CD14-positive monocyte (primary cell): ENCODE measurements around the gene SCARB1. TPM values are rescaled to one million over a fixed set of nuclear protein-coding genes. Genes with fewer than 3 reads are reported as not detected.

Source experiments
- DNase-seq, 3 donors: peaks; one replicate each; pipeline ENCODE4 v3.0.0-alpha.2; 2011 to 2022
- H2AFZ ChIP-seq: 2 replicates; pipeline ENCODE4 v1.6.0; 2012; ENCODE audit warnings: mild to moderate bottlenecking, low read depth, low read length, inconsistent platforms; ENCODE audit not compliant: insufficient read depth, poor library complexity, severe bottlenecking
- H3K27ac ChIP-seq, 2 donors: 1 replicate in 1 of 2; 2 replicates in 1 of 2; pipeline ENCODE4 v1.5.1; 2012 to 2013; ENCODE audit warnings: low read length in 2 of 2, control low read depth in 1 of 2, inconsistent platforms in 1 of 2, low read depth in 1 of 2, mild to moderate bottlenecking in 1 of 2
- H3K27me3 ChIP-seq, 2 donors: one replicate each; pipeline versions ENCODE4 v1.6.0 to v1.6.1; 2011 to 2013; ENCODE audit warnings: low read length in 2 of 2; ENCODE audit not compliant: control insufficient read depth in 2 of 2, insufficient read depth in 2 of 2
- H3K36me3 ChIP-seq, 2 donors: replicated peaks in 1 of 2; 1 replicate in 1 of 2; 2 replicates in 1 of 2; pipeline versions ENCODE4 v1.5.1 to v1.6.1; 2012 to 2013; ENCODE audit warnings: low read length in 2 of 2, control low read depth in 1 of 2, inconsistent platforms in 1 of 2, mild to moderate bottlenecking in 1 of 2; ENCODE audit not compliant: insufficient read depth in 2 of 2, control insufficient read depth in 1 of 2
- H3K4me1 ChIP-seq, 2 donors: 1 replicate in 1 of 2; 2 replicates in 1 of 2; pipeline versions ENCODE4 v1.5.1 to v1.6.1; 2012 to 2013; ENCODE audit warnings: low read length in 2 of 2, control low read depth in 1 of 2, inconsistent platforms in 1 of 2, mild to moderate bottlenecking in 1 of 2, moderate library complexity in 1 of 2; ENCODE audit not compliant: insufficient read depth in 2 of 2, control insufficient read depth in 1 of 2
- H3K4me2 ChIP-seq: replicated peaks from 2 replicates; pipeline ENCODE3; 2012; ENCODE audit warnings: low read length, moderate library complexity, mild to moderate bottlenecking; ENCODE audit not compliant: poor library complexity, severe bottlenecking; ENCODE audit errors: extremely low read depth
- H3K4me3 ChIP-seq, 3 experiments: fragments of 200-600 bp in 1 of 3; sonication (generic) in 1 of 3; replicated peaks in 1 of 3; 1 replicate in 2 of 3; 2 replicates in 1 of 3; pipeline ENCODE4 v1.5.1; 2011 to 2013; ENCODE audit warnings: low read length in 3 of 3, mild to moderate bottlenecking in 3 of 3, control low read depth in 2 of 3, low read depth in 2 of 3, inconsistent platforms in 1 of 3, moderate library complexity in 1 of 3
- H3K79me2 ChIP-seq: 2 replicates; pipeline ENCODE4 v1.6.0; 2012; ENCODE audit warnings: mild to moderate bottlenecking, control low read depth, inconsistent platforms, low read length, moderate library complexity; ENCODE audit not compliant: insufficient read depth
- H3K9ac ChIP-seq: 2 replicates; pipeline ENCODE4 v1.6.0; 2017; ENCODE audit warnings: low read length, mild to moderate bottlenecking; ENCODE audit not compliant: insufficient read depth, poor library complexity, severe bottlenecking
- H3K9me3 ChIP-seq, 2 donors: replicated peaks in 1 of 2; 1 replicate in 1 of 2; 2 replicates in 1 of 2; pipeline versions ENCODE4 v1.5.1 to v1.6.1; 2012 to 2013; ENCODE audit warnings: low read length in 2 of 2, control low read depth in 1 of 2; ENCODE audit not compliant: control insufficient read depth in 1 of 2, insufficient read depth in 1 of 2
- H4K20me1 ChIP-seq: 2 replicates; pipeline ENCODE4 v1.6.0; 2012; ENCODE audit warnings: mild to moderate bottlenecking, low read length, control low read depth, moderate library complexity; ENCODE audit not compliant: insufficient read depth
- H3K27ac Mint-ChIP-seq, 7 donors: one replicate each; pipeline ENCODE4 v1.8.0; 2020; ENCODE audit warnings: mild to moderate bottlenecking in 7 of 7, mixed read lengths in 7 of 7, moderate library complexity in 6 of 7, inconsistent platforms in 2 of 7
- H3K27me3 Mint-ChIP-seq, 3 donors: one replicate each; pipeline ENCODE4 v1.8.0; 2021 to 2022; ENCODE audit warnings: low read depth in 3 of 3, mild to moderate bottlenecking in 3 of 3, mixed read lengths in 3 of 3, moderate library complexity in 3 of 3, inconsistent platforms in 1 of 3
- H3K36me3 Mint-ChIP-seq, 2 donors: one replicate each; pipeline ENCODE4 v1.8.0; 2020; ENCODE audit warnings: mixed read lengths in 2 of 2, inconsistent platforms in 1 of 2, mild to moderate bottlenecking in 1 of 2
- H3K4me1 Mint-ChIP-seq: one replicate; pipeline ENCODE4 v1.8.0; 2020; ENCODE audit warnings: mild to moderate bottlenecking, mixed read lengths
- H3K4me3 Mint-ChIP-seq, 2 donors: one replicate each; pipeline ENCODE4 v1.8.0; 2020; ENCODE audit warnings: mild to moderate bottlenecking in 2 of 2, mixed read lengths in 2 of 2, moderate library complexity in 1 of 2
- H3K9me3 Mint-ChIP-seq, 7 donors: one replicate each; pipeline ENCODE4 v1.8.0; 2020 to 2022; ENCODE audit warnings: mixed read lengths in 7 of 7, mild to moderate bottlenecking in 6 of 7, moderate library complexity in 6 of 7, inconsistent platforms in 2 of 7
- CTCF ChIP-seq: fragments of 200-600 bp; IDR thresholded peaks from one replicate; pipeline ENCODE4 v1.8.0; 2022; ENCODE audit warnings: antibody characterized with exemption, mild to moderate bottlenecking
- WGBS: methylation state at CpG from one replicate; pipeline ENCODE4 v1.1.5; 2013; ENCODE audit warnings: missing lambda C conversion rate; ENCODE audit not compliant: insufficient coverage; 5-methylcytosine and 5-hydroxymethylcytosine counted together
- intact Hi-C, 2 donors: fragments of 100-400 bp; cut with micrococcal nuclease; formaldehyde crosslinking; loops; one replicate each; pipeline versions ENCODE4 v1.15.0 to v1.15.1; 2023
- polyA plus RNA-seq, 3 donors: library from polyadenylated mRNA; depleted of rRNA in 1 of 3; unstranded in 2 of 3; stranded (reverse) in 1 of 3; fragments of 300-500 nt in 2 of 3; fragments of >200 nt in 1 of 3; fragmentation: Illumina TruSeq in 2 of 3; gene quantifications; 1 replicate in 2 of 3; 2 replicates in 1 of 3; pipeline ENCODE4 v1.2.3, GENCODE V29; 2012 to 2021

Gene SCARB1
- polyA plus RNA-seq, 3 donors, result 13.1 to 34.3 (median 15.2) TPM

- no peaks in the 10 kb centered on the region for H3K79me2 ChIP-seq
- Mint-ChIP-seq H3K4me1 (peaks cover 45% of the 10 kb centered on the region), H3K27me3 (peaks cover 0 to 2% (median 0%) of the 10 kb centered on the region in 3 donors), H3K27ac (no peak overlapping the region), H3K4me3 (no peak overlapping the region), H3K9me3 (peaks cover 0 to 2% (median 0%) of the 10 kb centered on the region in 7 donors), H3K36me3 (no peaks in the 10 kb centered on the region)
- TF ChIP-seq CTCF, result no peak
- DNase-seq, result no peak
- H3K9me3 ChIP-seq, result no peaks in the 10 kb centered on the region
- peaks cover 44 to 49% of the 10 kb centered on the region in 2 donors for H3K4me1 ChIP-seq
- no peaks in the 10 kb centered on the region for H3K36me3 ChIP-seq
- no peak overlapping the region for H3K9ac ChIP-seq
- intact Hi-C loops, result no loop called here
- no peak overlapping the region for H3K4me3 ChIP-seq
- H2AFZ ChIP-seq, result no peak overlapping the region
- no peak overlapping the region for H3K4me2 ChIP-seq
- H3K27me3 ChIP-seq, result no peaks in the 10 kb centered on the region
- H3K27ac ChIP-seq, result no peak overlapping the region
- no peaks in the 10 kb centered on the region for H4K20me1 ChIP-seq
- WGBS, result 85% methylated on average over 7 of the region's 11 CpGs
Measured at GRCh38 chr12:124872068-124872719, 8.5 kb upstream of the SCARB1 start.

DNA sequence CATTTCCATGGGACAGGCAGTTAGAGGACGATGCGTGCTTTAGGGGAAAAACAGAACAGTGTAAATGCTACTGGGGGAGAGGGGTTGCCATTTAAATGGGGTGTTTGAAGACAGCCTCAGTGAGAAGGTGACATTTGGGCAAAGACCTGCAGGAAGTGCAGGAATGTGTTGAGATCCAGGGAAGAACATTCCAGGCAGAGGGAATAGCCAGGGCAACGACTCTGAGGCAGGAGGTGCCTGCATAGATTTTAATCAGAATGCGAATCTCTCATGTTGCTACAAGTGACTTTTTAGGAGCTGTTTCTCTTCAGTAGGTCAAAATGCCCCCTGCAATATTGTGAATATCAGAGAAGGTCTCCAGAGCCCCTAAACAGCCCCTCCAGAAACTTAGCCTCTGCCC, 7.6 kb upstream of the SCARB1 start:
- no peak overlapping the region for H3K4me2 ChIP-seq
- H3K9ac ChIP-seq, result no peak overlapping the region
- H3K27ac Mint-ChIP-seq, result no peak overlapping the region
- TF ChIP-seq CTCF, result no peak
- no peaks in the 10 kb centered on the region for H3K36me3 ChIP-seq
- no peaks in the 10 kb centered on the region for H4K20me1 ChIP-seq
- no peaks in the 10 kb centered on the region for H3K36me3 Mint-ChIP-seq
- no peak overlapping the region for H3K4me3 ChIP-seq
- 90% methylated on average over 2 of the region's 4 CpGs for WGBS
- DNase-seq, result no peak
- peaks cover 51% of the 10 kb centered on the region for H3K4me1 Mint-ChIP-seq
- intact Hi-C loops, result no loop called here
- H3K4me1 ChIP-seq, result peaks cover 49 to 51% of the 10 kb centered on the region in 2 donors
- no peaks in the 10 kb centered on the region for H3K27me3 ChIP-seq
- H3K27me3 Mint-ChIP-seq, result peaks cover 0 to 2% (median 0%) of the 10 kb centered on the region in 3 donors
- H3K9me3 Mint-ChIP-seq, result peaks cover 0 to 2% (median 0%) of the 10 kb centered on the region in 7 donors
- no peak overlapping the region for H2AFZ ChIP-seq
- no peaks in the 10 kb centered on the region for H3K9me3 ChIP-seq
- H3K4me3 Mint-ChIP-seq, result no peak overlapping the region
- no peaks in the 10 kb centered on the region for H3K79me2 ChIP-seq
- H3K27ac ChIP-seq, result no peak overlapping the region
